ENCODE data around the gene WDR88. TPM values are rescaled to one million over a fixed set of nuclear protein-coding genes. Genes with fewer than 3 reads are reported as not detected.

Gene WDR88, protein sequence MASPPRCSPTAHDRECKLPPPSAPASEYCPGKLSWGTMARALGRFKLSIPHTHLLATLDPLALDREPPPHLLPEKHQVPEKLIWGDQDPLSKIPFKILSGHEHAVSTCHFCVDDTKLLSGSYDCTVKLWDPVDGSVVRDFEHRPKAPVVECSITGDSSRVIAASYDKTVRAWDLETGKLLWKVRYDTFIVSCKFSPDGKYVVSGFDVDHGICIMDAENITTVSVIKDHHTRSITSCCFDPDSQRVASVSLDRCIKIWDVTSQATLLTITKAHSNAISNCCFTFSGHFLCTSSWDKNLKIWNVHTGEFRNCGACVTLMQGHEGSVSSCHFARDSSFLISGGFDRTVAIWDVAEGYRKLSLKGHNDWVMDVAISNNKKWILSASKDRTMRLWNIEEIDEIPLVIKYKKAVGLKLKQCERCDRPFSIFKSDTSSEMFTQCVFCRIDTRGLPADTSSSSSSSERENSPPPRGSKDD
- total RNA-seq (0.47 and 0.51 TPM in 2 replicates), polyA plus RNA-seq (not detected in 2 replicates), polyA minus RNA-seq (not detected in 2 replicates)
- 0.09 TPM for total RNA-seq (2013)

GRCh38 chr19:33132021-33132420, at the start of gene WDR88:
Gene WDR88 (plus strand): TSS chr19:33132114. CDS start chr19:33132170, 56 bp downstream.
- peaks cover 0 to 20% of the 10 kb centered on the region in 2 experiments for H3K36me3 ChIP-seq (replicated peaks in 1 of 2; ENCODE audit: control extremely low read depth in 1 of 2, control insufficient read depth in 1 of 2, extremely low read depth in 1 of 2, insufficient read depth in 2 of 2, low read length in 1 of 2)
- intact Hi-C loops (cut with micrococcal nuclease): no loop called here
- H3K4me3 ChIP-seq (ENCODE audit: control extremely low read depth in 1 of 5, extremely low read depth in 1 of 5, insufficient read depth in 1 of 5, low read depth in 2 of 5, low read length in 4 of 5): no peak within 1 kb of the TSS
- no peaks in the 10 kb centered on the region for H3K27me3 ChIP-seq (replicated peaks in 1 of 4; ENCODE audit: control extremely low read depth in 1 of 4, control insufficient read depth in 3 of 4, insufficient read depth in 4 of 4, low read length in 3 of 4)
- Mint-ChIP-seq H3K27ac (no peak within 1 kb of the TSS), H3K4me1 (peaks cover 4% of the 10 kb centered on the region), H3K9me3 (ENCODE audit: insufficient read depth) (no peaks in the 10 kb centered on the region), H3K27me3 (no peaks in the 10 kb centered on the region), H3K4me3 (no peak within 1 kb of the TSS)
- ChIA-PET CTCF (no interaction called here), POLR2A (no interaction called here)
- DNase-seq (no peak), ATAC-seq (ENCODE audit: low read depth) (no peak)
- H3K4me2 ChIP-seq (replicated peaks; ENCODE audit: low read depth, low read length, poor library complexity, severe bottlenecking): no peak within 1 kb of the TSS
- no peak within 1 kb of the TSS for H3K27ac ChIP-seq (ENCODE audit: low read length in 2 of 2)
- H3K4me1 ChIP-seq (ENCODE audit: control insufficient read depth in 2 of 2, insufficient read depth in 2 of 2, low read length in 2 of 2): no peaks in the 10 kb centered on the region
- no peak within 1 kb of the TSS for H2AFZ ChIP-seq (ENCODE audit: insufficient read depth, low read depth, low read length, poor library complexity, severe bottlenecking)
- no peak within 1 kb of the TSS for H3K9ac ChIP-seq (ENCODE audit: low read length)
- no peaks in the 10 kb centered on the region for H4K20me1 ChIP-seq (ENCODE audit: control insufficient read depth, insufficient read depth, low read length, poor library complexity, severe bottlenecking)
- H3K9me3 ChIP-seq (ENCODE audit: control extremely low read depth in 1 of 3, control insufficient read depth in 2 of 3, insufficient read depth in 1 of 3, low read length in 2 of 3): peaks cover 0 to 12% (median 0%) of the 10 kb centered on the region in 3 donors
- H3K79me2 ChIP-seq (ENCODE audit: control insufficient read depth, insufficient read depth, low read length): no peaks in the 10 kb centered on the region
- WGBS (ENCODE audit: insufficient coverage): 94% methylated on average over 43 of the region's 43 CpGs
- TF ChIP-seq EZH2 (IDR thresholded peaks at IDR 0.05; ENCODE audit: borderline replicate concordance, insufficient read depth, low read depth, low read length, poor library complexity, severe bottlenecking) (no peak), CTCF (IDR thresholded peaks at IDR 0.05) (no peak)

GRCh38 chr19:33085570-33086128, 46.3 kb upstream of the WDR88 start:
- Mint-ChIP-seq H3K4me1 (peaks cover 17% of the 10 kb centered on the region), H3K4me3 (no peak overlapping the region), H3K27me3 (no peaks in the 10 kb centered on the region), H3K27ac (no peak overlapping the region), H3K9me3 (ENCODE audit: insufficient read depth) (no peaks in the 10 kb centered on the region)
- POLR2A ChIA-PET: no interaction called here
- WGBS (ENCODE audit: insufficient coverage): 100% methylated on average over 3 of the region's 3 CpGs
- CTCF ChIA-PET: interaction anchor here (1.2 kb wide), 1 partner anchor 40 kb away, joined by 4 read pairs; no protein-coding TSS in a partner anchor
- Histone ChIP-seq H3K27ac (ENCODE audit: low read length in 2 of 2) (no peak overlapping the region), H3K4me2 (replicated peaks; ENCODE audit: low read depth, low read length, poor library complexity, severe bottlenecking) (no peak overlapping the region), H3K4me1 (ENCODE audit: control insufficient read depth in 2 of 2, insufficient read depth in 2 of 2, low read length in 2 of 2) (peaks cover 9 to 15% of the 10 kb centered on the region in 2 donors), H3K36me3 (replicated peaks in 1 of 2; ENCODE audit: control extremely low read depth in 1 of 2, control insufficient read depth in 1 of 2, extremely low read depth in 1 of 2, insufficient read depth in 2 of 2, low read length in 1 of 2) (peaks cover 7 to 23% of the 10 kb centered on the region in 2 experiments), H3K27me3 (replicated peaks in 1 of 4; ENCODE audit: control extremely low read depth in 1 of 4, control insufficient read depth in 3 of 4, insufficient read depth in 4 of 4, low read length in 3 of 4) (no peaks in the 10 kb centered on the region), H3K79me2 (ENCODE audit: control insufficient read depth, insufficient read depth, low read length) (peaks cover 25% of the 10 kb centered on the region), H3K4me3 (ENCODE audit: control extremely low read depth in 1 of 5, extremely low read depth in 1 of 5, insufficient read depth in 1 of 5, low read depth in 2 of 5, low read length in 4 of 5) (no peak overlapping the region), H3K9ac (ENCODE audit: low read length) (no peak overlapping the region), H3K9me3 (ENCODE audit: control extremely low read depth in 1 of 3, control insufficient read depth in 2 of 3, insufficient read depth in 1 of 3, low read length in 2 of 3) (no peaks in the 10 kb centered on the region), H2AFZ (ENCODE audit: insufficient read depth, low read depth, low read length, poor library complexity, severe bottlenecking) (no peak overlapping the region), H4K20me1 (ENCODE audit: control insufficient read depth, insufficient read depth, low read length, poor library complexity, severe bottlenecking) (no peaks in the 10 kb centered on the region)
- DNase-seq (no peak), ATAC-seq (ENCODE audit: low read depth) (no peak)
- intact Hi-C loops (cut with micrococcal nuclease): loop anchor here (10.0 kb wide), 1 partner anchor 411 kb away; the partner anchor contains the start of genes ANKRD27 and RGS9BP
- TF ChIP-seq CTCF (IDR thresholded peaks at IDR 0.05): no peak
